Measurements from ENCODE around the gene PCDH7. TPM values are rescaled to one million over a fixed set of nuclear protein-coding genes. Genes with fewer than 3 reads are reported as not detected.

PCDH7 gene
- total and polyA plus RNA-seq, 2 experiments from 2014 or later = 2.4 to 10.8 TPM

- H3K9me2 ChIP-seq (ENCODE audit: insufficient read depth) = peaks cover 3% of the 10 kb centered on the region; the same call in 1 of the 2 replicates
- H2AFZ ChIP-seq = no peak overlapping the region
- H4K20me1 ChIP-seq (replicated peaks; ENCODE audit: insufficient read depth) = no peaks in the 10 kb centered on the region
- H3K4me3 ChIP-seq = no peak overlapping the region
- Mint-ChIP-seq H3K4me3 (no peak overlapping the region), H3K36me3 (ENCODE audit: low read depth) (no peaks in the 10 kb centered on the region), H3K27ac (no peak overlapping the region), H3K9me3 (no peaks in the 10 kb centered on the region), H3K4me1 (no peaks in the 10 kb centered on the region), H3K27me3 (ENCODE audit: insufficient read depth, low read depth, poor library complexity) (peaks cover 1% of the 10 kb centered on the region)
- no peaks in the 10 kb centered on the region for H3K27me3 ChIP-seq (ENCODE audit: insufficient read depth)
- H3K4me1 ChIP-seq (ENCODE audit: insufficient read depth) = no peaks in the 10 kb centered on the region
- H3K27ac ChIP-seq (ENCODE audit: low read depth) = no peak overlapping the region
- TF ChIP-seq, protein P1, sequence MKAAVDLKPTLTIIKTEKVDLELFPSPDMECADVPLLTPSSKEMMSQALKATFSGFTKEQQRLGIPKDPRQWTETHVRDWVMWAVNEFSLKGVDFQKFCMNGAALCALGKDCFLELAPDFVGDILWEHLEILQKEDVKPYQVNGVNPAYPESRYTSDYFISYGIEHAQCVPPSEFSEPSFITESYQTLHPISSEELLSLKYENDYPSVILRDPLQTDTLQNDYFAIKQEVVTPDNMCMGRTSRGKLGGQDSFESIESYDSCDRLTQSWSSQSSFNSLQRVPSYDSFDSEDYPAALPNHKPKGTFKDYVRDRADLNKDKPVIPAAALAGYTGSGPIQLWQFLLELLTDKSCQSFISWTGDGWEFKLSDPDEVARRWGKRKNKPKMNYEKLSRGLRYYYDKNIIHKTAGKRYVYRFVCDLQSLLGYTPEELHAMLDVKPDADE (IDR thresholded peaks at IDR 0.05) = no peak
- no peak for TF ChIP-seq JUNB (IDR thresholded peaks at IDR 0.05; ENCODE audit: unreplicated experiment)
- no peak for TF ChIP-seq NANOG (IDR thresholded peaks at IDR 0.05; ENCODE audit: borderline replicate concordance)
- no peak for TF ChIP-seq ZNF331 (CRISPR knock-in tag; IDR thresholded peaks at IDR 0.05; ENCODE audit: low read depth)
- TF ChIP-seq CTCF (conservative IDR thresholded peaks at IDR 0.05; ENCODE audit: low read depth in 2 of 2) = no peak
- TF ChIP-seq, protein P2, sequence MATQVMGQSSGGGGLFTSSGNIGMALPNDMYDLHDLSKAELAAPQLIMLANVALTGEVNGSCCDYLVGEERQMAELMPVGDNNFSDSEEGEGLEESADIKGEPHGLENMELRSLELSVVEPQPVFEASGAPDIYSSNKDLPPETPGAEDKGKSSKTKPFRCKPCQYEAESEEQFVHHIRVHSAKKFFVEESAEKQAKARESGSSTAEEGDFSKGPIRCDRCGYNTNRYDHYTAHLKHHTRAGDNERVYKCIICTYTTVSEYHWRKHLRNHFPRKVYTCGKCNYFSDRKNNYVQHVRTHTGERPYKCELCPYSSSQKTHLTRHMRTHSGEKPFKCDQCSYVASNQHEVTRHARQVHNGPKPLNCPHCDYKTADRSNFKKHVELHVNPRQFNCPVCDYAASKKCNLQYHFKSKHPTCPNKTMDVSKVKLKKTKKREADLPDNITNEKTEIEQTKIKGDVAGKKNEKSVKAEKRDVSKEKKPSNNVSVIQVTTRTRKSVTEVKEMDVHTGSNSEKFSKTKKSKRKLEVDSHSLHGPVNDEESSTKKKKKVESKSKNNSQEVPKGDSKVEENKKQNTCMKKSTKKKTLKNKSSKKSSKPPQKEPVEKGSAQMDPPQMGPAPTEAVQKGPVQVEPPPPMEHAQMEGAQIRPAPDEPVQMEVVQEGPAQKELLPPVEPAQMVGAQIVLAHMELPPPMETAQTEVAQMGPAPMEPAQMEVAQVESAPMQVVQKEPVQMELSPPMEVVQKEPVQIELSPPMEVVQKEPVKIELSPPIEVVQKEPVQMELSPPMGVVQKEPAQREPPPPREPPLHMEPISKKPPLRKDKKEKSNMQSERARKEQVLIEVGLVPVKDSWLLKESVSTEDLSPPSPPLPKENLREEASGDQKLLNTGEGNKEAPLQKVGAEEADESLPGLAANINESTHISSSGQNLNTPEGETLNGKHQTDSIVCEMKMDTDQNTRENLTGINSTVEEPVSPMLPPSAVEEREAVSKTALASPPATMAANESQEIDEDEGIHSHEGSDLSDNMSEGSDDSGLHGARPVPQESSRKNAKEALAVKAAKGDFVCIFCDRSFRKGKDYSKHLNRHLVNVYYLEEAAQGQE (IDR thresholded peaks at IDR 0.05; ENCODE audit: unreplicated experiment) = no peak
- TF ChIP-seq EZH2 (IDR thresholded peaks at IDR 0.05; ENCODE audit: low read depth, unreplicated experiment) = no peak
- TF ChIP-seq POLR2AphosphoS5 (IDR thresholded peaks at IDR 0.05; ENCODE audit: low read depth) = no peak
- H3F3A ChIP-seq (replicated peaks; ENCODE audit: low read depth) = no peaks in the 10 kb centered on the region
- DNase-seq (ENCODE audit: low spot score) = no peak
- ATAC-seq = no peak
- no peaks in the 10 kb centered on the region for H3K79me2 ChIP-seq (replicated peaks; ENCODE audit: insufficient read depth)
- H3K36me3 ChIP-seq (ENCODE audit: insufficient read depth) = no peaks in the 10 kb centered on the region
- no peak overlapping the region for H3K4me2 ChIP-seq
Measured at GRCh38 chr4:30755346-30755745, 35.2 kb downstream of the PCDH7 start.

GRCh38 chr4:30756553-30756952, 36.4 kb downstream of the PCDH7 start:
- H3K4me2 ChIP-seq = no peak overlapping the region
- no peaks in the 10 kb centered on the region for H3K36me3 Mint-ChIP-seq (ENCODE audit: low read depth)
- no peak overlapping the region for H3K4me3 Mint-ChIP-seq
- no peak overlapping the region for H2AFZ ChIP-seq
- no peak overlapping the region for H3K27ac ChIP-seq (ENCODE audit: low read depth)
- H3K4me1 ChIP-seq (ENCODE audit: insufficient read depth) = no peaks in the 10 kb centered on the region
- H3K4me3 ChIP-seq = no peak overlapping the region
- no peak overlapping the region for H3K27ac Mint-ChIP-seq
- H3K36me3 ChIP-seq (ENCODE audit: insufficient read depth) = no peaks in the 10 kb centered on the region
- H3F3A ChIP-seq (replicated peaks; ENCODE audit: low read depth) = no peaks in the 10 kb centered on the region
- no peaks in the 10 kb centered on the region; the same call in 1 of the 2 replicates for H4K20me1 ChIP-seq (replicated peaks; ENCODE audit: insufficient read depth)
- peaks cover 3% of the 10 kb centered on the region; the same call in 1 of the 2 replicates for H3K9me2 ChIP-seq (ENCODE audit: insufficient read depth)
- TF ChIP-seq POLR2AphosphoS5 (IDR thresholded peaks at IDR 0.05; ENCODE audit: low read depth) (no peak), EZH2phosphoT487 (IDR thresholded peaks at IDR 0.05; ENCODE audit: unreplicated experiment) (no peak)
- TF ChIP-seq, protein P3, sequence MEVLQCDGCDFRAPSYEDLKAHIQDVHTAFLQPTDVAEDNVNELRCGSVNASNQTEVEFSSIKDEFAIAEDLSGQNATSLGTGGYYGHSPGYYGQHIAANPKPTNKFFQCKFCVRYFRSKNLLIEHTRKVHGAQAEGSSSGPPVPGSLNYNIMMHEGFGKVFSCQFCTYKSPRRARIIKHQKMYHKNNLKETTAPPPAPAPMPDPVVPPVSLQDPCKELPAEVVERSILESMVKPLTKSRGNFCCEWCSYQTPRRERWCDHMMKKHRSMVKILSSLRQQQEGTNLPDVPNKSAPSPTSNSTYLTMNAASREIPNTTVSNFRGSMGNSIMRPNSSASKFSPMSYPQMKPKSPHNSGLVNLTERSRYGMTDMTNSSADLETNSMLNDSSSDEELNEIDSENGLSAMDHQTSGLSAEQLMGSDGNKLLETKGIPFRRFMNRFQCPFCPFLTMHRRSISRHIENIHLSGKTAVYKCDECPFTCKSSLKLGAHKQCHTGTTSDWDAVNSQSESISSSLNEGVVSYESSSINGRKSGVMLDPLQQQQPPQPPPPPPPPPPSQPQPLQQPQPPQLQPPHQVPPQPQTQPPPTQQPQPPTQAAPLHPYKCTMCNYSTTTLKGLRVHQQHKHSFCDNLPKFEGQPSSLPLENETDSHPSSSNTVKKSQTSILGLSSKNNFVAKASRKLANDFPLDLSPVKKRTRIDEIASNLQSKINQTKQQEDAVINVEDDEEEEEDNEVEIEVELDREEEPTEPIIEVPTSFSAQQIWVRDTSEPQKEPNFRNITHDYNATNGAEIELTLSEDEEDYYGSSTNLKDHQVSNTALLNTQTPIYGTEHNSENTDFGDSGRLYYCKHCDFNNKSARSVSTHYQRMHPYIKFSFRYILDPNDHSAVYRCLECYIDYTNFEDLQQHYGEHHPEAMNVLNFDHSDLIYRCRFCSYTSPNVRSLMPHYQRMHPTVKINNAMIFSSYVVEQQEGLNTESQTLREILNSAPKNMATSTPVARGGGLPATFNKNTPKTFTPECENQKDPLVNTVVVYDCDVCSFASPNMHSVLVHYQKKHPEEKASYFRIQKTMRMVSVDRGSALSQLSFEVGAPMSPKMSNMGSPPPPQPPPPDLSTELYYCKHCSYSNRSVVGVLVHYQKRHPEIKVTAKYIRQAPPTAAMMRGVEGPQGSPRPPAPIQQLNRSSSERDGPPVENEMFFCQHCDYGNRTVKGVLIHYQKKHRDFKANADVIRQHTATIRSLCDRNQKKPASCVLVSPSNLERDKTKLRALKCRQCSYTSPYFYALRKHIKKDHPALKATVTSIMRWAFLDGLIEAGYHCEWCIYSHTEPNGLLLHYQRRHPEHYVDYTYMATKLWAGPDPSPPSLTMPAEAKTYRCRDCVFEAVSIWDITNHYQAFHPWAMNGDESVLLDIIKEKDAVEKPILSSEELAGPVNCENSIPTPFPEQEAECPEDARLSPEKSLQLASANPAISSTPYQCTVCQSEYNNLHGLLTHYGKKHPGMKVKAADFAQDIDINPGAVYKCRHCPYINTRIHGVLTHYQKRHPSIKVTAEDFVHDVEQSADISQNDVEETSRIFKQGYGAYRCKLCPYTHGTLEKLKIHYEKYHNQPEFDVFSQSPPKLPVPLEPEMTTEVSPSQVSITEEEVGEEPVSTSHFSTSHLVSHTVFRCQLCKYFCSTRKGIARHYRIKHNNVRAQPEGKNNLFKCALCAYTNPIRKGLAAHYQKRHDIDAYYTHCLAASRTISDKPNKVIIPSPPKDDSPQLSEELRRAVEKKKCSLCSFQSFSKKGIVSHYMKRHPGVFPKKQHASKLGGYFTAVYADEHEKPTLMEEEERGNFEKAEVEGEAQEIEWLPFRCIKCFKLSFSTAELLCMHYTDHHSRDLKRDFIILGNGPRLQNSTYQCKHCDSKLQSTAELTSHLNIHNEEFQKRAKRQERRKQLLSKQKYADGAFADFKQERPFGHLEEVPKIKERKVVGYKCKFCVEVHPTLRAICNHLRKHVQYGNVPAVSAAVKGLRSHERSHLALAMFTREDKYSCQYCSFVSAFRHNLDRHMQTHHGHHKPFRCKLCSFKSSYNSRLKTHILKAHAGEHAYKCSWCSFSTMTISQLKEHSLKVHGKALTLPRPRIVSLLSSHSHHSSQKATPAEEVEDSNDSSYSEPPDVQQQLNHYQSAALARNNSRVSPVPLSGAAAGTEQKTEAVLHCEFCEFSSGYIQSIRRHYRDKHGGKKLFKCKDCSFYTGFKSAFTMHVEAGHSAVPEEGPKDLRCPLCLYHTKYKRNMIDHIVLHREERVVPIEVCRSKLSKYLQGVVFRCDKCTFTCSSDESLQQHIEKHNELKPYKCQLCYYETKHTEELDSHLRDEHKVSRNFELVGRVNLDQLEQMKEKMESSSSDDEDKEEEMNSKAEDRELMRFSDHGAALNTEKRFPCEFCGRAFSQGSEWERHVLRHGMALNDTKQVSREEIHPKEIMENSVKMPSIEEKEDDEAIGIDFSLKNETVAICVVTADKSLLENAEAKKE (CRISPR knock-in tag; IDR thresholded peaks at IDR 0.05) = no peak
- no peaks in the 10 kb centered on the region for H3K79me2 ChIP-seq (replicated peaks; ENCODE audit: insufficient read depth)
- peaks cover 1% of the 10 kb centered on the region for H3K27me3 Mint-ChIP-seq (ENCODE audit: insufficient read depth, low read depth, poor library complexity)
- no peak for ATAC-seq
- H3K4me1 Mint-ChIP-seq = no peaks in the 10 kb centered on the region
- no peak for DNase-seq (ENCODE audit: low spot score)
- no peaks in the 10 kb centered on the region for H3K27me3 ChIP-seq (ENCODE audit: insufficient read depth)
- no peaks in the 10 kb centered on the region for H3K9me3 Mint-ChIP-seq
